ENCODE results near the gene TSLP.

TSLP gene

DNA sequence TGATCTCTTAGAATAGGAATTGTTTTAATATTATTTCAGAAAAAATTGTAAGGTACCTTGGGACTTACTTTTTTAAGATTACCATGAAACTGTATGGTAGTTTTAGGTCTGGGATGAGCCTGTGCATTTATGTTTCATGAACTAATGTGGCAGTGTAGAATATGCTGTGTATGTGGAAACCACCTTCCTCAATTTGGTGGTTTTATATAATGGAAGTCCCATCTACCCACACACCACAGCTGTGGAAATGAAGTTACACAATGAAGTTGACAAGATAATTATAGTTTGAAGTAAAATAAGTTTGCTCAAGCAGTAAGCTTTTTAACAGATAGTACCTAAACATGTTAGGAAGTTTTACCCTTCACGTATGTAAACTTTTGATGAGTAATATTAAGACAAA is 45.0 kb downstream of the TSLP start:
- TF ChIP-seq, protein P1, sequence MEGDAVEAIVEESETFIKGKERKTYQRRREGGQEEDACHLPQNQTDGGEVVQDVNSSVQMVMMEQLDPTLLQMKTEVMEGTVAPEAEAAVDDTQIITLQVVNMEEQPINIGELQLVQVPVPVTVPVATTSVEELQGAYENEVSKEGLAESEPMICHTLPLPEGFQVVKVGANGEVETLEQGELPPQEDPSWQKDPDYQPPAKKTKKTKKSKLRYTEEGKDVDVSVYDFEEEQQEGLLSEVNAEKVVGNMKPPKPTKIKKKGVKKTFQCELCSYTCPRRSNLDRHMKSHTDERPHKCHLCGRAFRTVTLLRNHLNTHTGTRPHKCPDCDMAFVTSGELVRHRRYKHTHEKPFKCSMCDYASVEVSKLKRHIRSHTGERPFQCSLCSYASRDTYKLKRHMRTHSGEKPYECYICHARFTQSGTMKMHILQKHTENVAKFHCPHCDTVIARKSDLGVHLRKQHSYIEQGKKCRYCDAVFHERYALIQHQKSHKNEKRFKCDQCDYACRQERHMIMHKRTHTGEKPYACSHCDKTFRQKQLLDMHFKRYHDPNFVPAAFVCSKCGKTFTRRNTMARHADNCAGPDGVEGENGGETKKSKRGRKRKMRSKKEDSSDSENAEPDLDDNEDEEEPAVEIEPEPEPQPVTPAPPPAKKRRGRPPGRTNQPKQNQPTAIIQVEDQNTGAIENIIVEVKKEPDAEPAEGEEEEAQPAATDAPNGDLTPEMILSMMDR (IDR thresholded peaks at IDR 0.05; ENCODE audit: insufficient read depth, low read depth, low read length, missing control alignments): no peak
- no peak overlapping the region for H3K4me3 ChIP-seq (ENCODE audit: low read length)
- no peak for DNase-seq (ENCODE audit: low read depth)

DNA sequence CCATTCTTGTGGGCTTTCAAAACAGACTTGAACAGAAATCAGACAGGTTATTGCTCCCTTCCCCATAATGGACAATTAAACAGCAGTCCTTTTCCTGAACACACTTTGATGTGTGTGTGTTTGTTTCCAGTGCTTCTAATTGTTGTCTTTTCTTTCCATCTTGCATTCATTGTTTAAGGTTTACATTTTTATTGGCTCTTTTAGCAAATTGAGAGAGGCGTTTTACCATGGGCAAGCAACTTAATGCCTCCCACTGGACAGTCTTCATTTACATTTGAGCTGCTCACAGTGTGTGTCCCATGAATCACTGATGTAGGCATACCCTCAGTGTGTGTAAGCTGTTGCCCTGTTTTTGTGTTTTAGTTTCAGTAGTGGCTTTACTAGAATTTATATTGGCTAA is 45.6 kb downstream of the TSLP start:
- H3K4me3 ChIP-seq (ENCODE audit: low read length): no peak overlapping the region
- DNase-seq (ENCODE audit: low read depth): no peak
- TF ChIP-seq, protein P1 (IDR thresholded peaks at IDR 0.05; ENCODE audit: insufficient read depth, low read depth, low read length, missing control alignments): no peak

DNA sequence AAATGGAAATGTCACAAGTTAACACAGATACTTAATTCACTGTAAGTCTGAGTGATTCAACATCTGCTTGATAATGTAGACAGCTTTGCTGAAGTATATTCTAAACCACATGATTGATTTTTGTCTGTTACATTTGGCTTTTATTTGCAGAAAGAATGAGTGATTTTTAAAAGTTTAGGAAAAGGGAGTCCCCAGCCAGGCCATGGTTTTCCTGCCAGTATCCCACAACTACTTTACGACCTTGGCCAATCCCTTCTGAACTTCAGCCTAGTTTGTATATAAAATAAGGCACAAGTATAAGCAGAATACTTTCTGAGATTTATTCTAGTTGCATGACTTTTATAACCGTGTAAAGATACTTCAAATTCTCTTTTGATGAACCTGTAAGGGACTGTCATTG is 47.7 kb downstream of the TSLP start:
- H3K4me3 ChIP-seq (ENCODE audit: low read length): no peak overlapping the region
- DNase-seq (ENCODE audit: low read depth): no peak
- TF ChIP-seq, protein P1 (IDR thresholded peaks at IDR 0.05; ENCODE audit: insufficient read depth, low read depth, low read length, missing control alignments): no peak

DNA sequence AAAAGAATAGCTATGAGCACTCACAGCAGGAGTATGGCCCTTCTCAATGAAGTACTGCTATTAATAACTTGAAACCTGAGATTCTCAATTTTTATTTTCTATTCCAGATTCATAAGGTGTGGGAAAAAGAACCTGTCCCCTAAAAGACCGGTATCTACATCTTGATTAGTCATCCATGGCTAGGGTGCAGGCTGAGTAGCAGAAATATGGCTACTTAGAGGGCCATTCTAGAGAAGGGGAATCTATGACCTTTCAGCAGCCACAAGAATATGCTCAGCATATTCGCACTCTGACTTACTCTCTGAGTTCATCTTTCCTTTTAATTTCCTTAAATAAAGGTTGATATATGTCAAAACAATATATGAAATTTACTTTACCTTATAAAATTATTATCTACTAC is 48.3 kb downstream of the TSLP start:
- H3K4me3 ChIP-seq (ENCODE audit: low read length): no peak overlapping the region
- TF ChIP-seq, protein P1 (IDR thresholded peaks at IDR 0.05; ENCODE audit: insufficient read depth, low read depth, low read length, missing control alignments): no peak
- DNase-seq (ENCODE audit: low read depth): no peak

DNA sequence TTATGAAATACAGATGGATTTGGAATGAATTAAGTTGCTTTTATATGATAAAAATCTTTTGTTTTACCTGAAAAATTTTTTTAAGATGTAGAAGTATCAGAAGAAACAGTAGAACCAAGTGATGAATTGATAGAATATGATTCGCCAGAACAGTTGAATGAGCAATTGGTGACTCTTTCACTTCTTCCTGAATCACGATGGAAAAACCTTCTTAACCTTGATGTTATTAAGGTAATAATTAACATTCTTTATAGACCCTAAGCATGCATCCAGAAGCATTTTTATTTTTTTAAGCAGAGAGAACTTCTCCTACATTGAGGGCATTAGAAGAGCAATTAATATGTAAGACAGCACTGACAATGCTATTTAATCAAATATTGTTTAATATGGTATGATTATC is 49.4 kb downstream of the TSLP start:
- no peak for DNase-seq (ENCODE audit: low read depth)
- TF ChIP-seq, protein P1 (IDR thresholded peaks at IDR 0.05; ENCODE audit: insufficient read depth, low read depth, low read length, missing control alignments): no peak
- no peak overlapping the region for H3K4me3 ChIP-seq (ENCODE audit: low read length)

DNA sequence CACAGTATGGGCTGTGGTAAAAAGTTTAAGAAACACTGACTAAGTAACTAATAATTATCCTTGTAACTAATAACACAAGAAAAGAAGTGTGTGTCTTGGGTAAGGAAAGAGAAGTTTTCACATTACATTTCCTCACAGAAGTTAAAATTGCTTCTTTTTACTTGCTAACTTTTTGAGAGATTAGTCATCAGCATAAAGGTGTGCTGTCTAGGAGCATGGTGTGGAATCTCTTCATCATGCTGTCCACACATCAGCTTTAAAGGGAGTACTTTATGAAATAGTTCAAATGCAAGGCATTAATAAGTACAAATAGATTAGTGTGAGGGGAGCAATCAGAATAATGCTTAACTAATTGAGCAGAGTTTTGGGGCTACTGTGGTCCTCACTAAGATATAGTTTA is 50.4 kb downstream of the TSLP start:
- H3K4me3 ChIP-seq (ENCODE audit: low read length): no peak overlapping the region
- DNase-seq (ENCODE audit: low read depth): no peak
- TF ChIP-seq, protein P1 (IDR thresholded peaks at IDR 0.05; ENCODE audit: insufficient read depth, low read depth, low read length, missing control alignments): no peak

DNA sequence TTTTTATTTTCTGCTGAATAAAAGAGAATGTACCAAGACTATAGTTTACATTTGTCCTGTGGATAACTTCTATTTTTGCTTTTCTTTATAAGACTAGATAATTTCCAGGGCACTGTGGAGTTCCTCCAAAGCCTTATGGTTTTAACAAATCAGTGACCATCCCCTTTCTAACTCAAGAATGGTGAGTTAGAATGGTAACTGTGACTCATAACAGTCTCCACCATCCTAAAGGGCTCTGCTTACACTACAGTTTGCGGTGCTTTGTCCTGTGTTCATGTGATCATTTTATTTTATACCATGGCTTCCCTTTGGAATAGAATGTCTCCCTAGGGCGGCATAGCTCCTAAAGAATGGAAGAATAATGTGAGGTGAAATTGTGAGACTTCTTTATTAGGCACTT is 50.9 kb downstream of the TSLP start:
- DNase-seq (ENCODE audit: low read depth): no peak
- no peak overlapping the region for H3K4me3 ChIP-seq (ENCODE audit: low read length)
- TF ChIP-seq, protein P1 (IDR thresholded peaks at IDR 0.05; ENCODE audit: insufficient read depth, low read depth, low read length, missing control alignments): no peak

Data from epithelial cell of esophagus (primary cell).